WTC11 (cell line): ENCODE data around the gene SMYD3.

Experiments
- CBFB ChIP-seq: sonication (generic); formaldehyde crosslinking; IDR thresholded peaks from 2 replicates; pipeline ENCODE4 v1.8.1; 2022; ENCODE audit warnings: mild to moderate bottlenecking, low read depth, missing genetic modification reagents
- ETV6 ChIP-seq: sonication (generic); formaldehyde crosslinking; IDR thresholded peaks from 2 replicates; pipeline ENCODE4 v1.8.1; 2022; ENCODE audit warnings: mild to moderate bottlenecking, missing genetic modification reagents
- MAX ChIP-seq: sonication (generic); formaldehyde crosslinking; IDR thresholded peaks from 2 replicates; pipeline ENCODE4 v1.8.0; 2022; ENCODE audit warnings: mild to moderate bottlenecking, missing genetic modification reagents
- NR1H2 ChIP-seq: sonication (generic); formaldehyde crosslinking; IDR thresholded peaks from 2 replicates; pipeline ENCODE4 v1.9.0; 2021; ENCODE audit warnings: mild to moderate bottlenecking, moderate library complexity, missing genetic modification reagents
- NR3C1 ChIP-seq: sonication (generic); formaldehyde crosslinking; conservative IDR thresholded peaks from 2 replicates; pipeline ENCODE4 v1.8.1; 2023; ENCODE audit warnings: low read depth, mild to moderate bottlenecking, missing genetic modification reagents
- PREB ChIP-seq: sonication (generic); formaldehyde crosslinking; IDR thresholded peaks from 2 replicates; pipeline ENCODE4 v1.8.1; 2022; ENCODE audit warnings: mild to moderate bottlenecking, missing genetic modification reagents, moderate library complexity, borderline replicate concordance
- RELA ChIP-seq: sonication (generic); formaldehyde crosslinking; IDR thresholded peaks from 2 replicates; pipeline ENCODE4 v1.8.1; 2022; ENCODE audit warnings: missing genetic modification reagents, mild to moderate bottlenecking, borderline replicate concordance
- USF2 ChIP-seq: sonication (generic); formaldehyde crosslinking; IDR thresholded peaks from 2 replicates; pipeline ENCODE4 v1.8.1; 2023; ENCODE audit warnings: mild to moderate bottlenecking, missing genetic modification reagents, moderate library complexity
- ZNF232 ChIP-seq: sonication (generic); formaldehyde crosslinking; IDR thresholded peaks from 2 replicates; pipeline ENCODE4 v1.8.0; 2022; ENCODE audit warnings: mild to moderate bottlenecking, missing genetic modification reagents
- ZNF263 ChIP-seq: sonication (generic); formaldehyde crosslinking; IDR thresholded peaks from 2 replicates; pipeline ENCODE4 v1.8.1; 2022; ENCODE audit warnings: low read depth, mild to moderate bottlenecking, moderate library complexity, missing genetic modification reagents
- ZSCAN18 ChIP-seq: fragments of 250-450 bp; sonication (Bioruptor Pico); IDR thresholded peaks from 2 replicates; pipeline ENCODE4 v2.1.2; 2022; ENCODE audit warnings: mild to moderate bottlenecking, moderate library complexity
- TF ChIP-seq, protein P1 (sequence below): fragments of 200-600 bp; IDR thresholded peaks from 2 replicates; pipeline ENCODE4 v1.8.0; 2022; ENCODE audit warnings: antibody characterized with exemption

- no peak for TF ChIP-seq NR3C1 (CRISPR knock-in tag)
- no peak for TF ChIP-seq PREB (CRISPR knock-in tag)
- TF ChIP-seq, protein P1, sequence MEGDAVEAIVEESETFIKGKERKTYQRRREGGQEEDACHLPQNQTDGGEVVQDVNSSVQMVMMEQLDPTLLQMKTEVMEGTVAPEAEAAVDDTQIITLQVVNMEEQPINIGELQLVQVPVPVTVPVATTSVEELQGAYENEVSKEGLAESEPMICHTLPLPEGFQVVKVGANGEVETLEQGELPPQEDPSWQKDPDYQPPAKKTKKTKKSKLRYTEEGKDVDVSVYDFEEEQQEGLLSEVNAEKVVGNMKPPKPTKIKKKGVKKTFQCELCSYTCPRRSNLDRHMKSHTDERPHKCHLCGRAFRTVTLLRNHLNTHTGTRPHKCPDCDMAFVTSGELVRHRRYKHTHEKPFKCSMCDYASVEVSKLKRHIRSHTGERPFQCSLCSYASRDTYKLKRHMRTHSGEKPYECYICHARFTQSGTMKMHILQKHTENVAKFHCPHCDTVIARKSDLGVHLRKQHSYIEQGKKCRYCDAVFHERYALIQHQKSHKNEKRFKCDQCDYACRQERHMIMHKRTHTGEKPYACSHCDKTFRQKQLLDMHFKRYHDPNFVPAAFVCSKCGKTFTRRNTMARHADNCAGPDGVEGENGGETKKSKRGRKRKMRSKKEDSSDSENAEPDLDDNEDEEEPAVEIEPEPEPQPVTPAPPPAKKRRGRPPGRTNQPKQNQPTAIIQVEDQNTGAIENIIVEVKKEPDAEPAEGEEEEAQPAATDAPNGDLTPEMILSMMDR = no peak
- no peak for TF ChIP-seq ZSCAN18
- no peak for TF ChIP-seq MAX (CRISPR knock-in tag)
- no peak for TF ChIP-seq ZNF263 (CRISPR knock-in tag)
- no peak for TF ChIP-seq ETV6
- TF ChIP-seq CBFB (CRISPR knock-in tag) = no peak
- TF ChIP-seq ZNF232 (CRISPR knock-in tag) = no peak
- TF ChIP-seq RELA (CRISPR knock-in tag) = no peak
- no peak for TF ChIP-seq NR1H2 (CRISPR knock-in tag)
- TF ChIP-seq USF2 (CRISPR knock-in tag) = no peak
Observed at GRCh38 chr1:246069581-246069980, 437.5 kb downstream of the SMYD3 start.
